ENCODE data around the gene BACE2. TPM values are rescaled to one million over a fixed set of nuclear protein-coding genes. Genes with fewer than 3 reads are reported as not detected.

Gene BACE2
- polyA plus RNA-seq, 1 experiment: 66.8 TPM

DNA sequence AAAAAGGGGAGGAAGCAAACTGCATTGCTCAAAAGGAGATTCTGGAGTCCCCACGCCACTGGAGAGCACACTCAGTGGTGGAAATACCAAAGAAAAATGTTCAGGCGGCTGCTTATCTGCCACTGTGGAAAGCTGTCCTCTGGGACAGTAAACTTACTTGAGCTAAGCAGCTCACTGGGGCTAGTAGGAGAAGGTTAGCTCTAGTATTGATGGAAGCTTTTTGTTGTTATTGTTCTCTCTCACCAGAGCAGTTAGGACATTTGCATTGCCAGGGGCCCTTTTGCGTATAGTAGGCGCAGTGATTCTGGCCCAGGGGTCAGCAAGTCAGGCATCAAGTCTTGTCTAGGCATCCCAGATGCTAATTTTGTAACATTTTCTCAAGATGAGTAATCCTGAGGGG, 15.6 kb downstream of the BACE2 start:
- CTCF ChIA-PET: interaction anchor here (2.4 kb wide), 1 partner anchor 13 kb away, joined by 15 read pairs; no protein-coding TSS in a partner anchor
- Histone ChIP-seq H3K9me3 (ENCODE audit: control insufficient read depth, insufficient read depth, low read length) (peaks cover 3% of the 10 kb centered on the region; the same call in 1 of the 2 replicates), H3K27me3 (ENCODE audit: control insufficient read depth, insufficient read depth, low read length) (no peaks in the 10 kb centered on the region), H3K4me3 (ENCODE audit: low read depth, low read length) (no peak overlapping the region), H3K27ac (ENCODE audit: low read depth, low read length) (no peak overlapping the region)
- POLR2A ChIA-PET: no interaction called here
- DNase-seq (ENCODE audit: low read depth, low spot score): no peak
- TF ChIP-seq, protein P1, sequence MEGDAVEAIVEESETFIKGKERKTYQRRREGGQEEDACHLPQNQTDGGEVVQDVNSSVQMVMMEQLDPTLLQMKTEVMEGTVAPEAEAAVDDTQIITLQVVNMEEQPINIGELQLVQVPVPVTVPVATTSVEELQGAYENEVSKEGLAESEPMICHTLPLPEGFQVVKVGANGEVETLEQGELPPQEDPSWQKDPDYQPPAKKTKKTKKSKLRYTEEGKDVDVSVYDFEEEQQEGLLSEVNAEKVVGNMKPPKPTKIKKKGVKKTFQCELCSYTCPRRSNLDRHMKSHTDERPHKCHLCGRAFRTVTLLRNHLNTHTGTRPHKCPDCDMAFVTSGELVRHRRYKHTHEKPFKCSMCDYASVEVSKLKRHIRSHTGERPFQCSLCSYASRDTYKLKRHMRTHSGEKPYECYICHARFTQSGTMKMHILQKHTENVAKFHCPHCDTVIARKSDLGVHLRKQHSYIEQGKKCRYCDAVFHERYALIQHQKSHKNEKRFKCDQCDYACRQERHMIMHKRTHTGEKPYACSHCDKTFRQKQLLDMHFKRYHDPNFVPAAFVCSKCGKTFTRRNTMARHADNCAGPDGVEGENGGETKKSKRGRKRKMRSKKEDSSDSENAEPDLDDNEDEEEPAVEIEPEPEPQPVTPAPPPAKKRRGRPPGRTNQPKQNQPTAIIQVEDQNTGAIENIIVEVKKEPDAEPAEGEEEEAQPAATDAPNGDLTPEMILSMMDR (IDR thresholded peaks at IDR 0.05; ENCODE audit: low read depth, low read length): no peak

DNA sequence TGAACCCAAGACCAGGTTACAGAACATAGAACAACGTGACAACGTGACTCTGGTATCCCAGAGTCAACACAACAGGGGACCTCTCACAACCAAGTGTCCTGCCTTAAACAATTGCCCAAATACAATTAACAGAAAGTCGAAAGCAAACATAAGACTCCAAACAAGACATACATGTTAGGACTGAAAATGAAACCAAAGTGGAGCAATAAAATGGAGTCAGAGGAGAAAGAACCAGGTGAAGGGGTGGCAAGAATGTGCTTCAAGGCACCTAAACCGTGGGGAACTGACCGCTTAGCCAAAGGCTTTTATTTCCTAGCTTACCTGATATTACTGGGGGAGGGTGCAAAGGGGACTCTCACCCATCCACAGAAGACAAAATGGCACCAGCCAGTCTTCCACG, 17.8 kb downstream of the BACE2 start:
- ChIA-PET CTCF (no interaction called here), POLR2A (no interaction called here)
- H3K27ac ChIP-seq (ENCODE audit: low read depth, low read length): no peak overlapping the region
- H3K27me3 ChIP-seq (ENCODE audit: control insufficient read depth, insufficient read depth, low read length): no peaks in the 10 kb centered on the region
- no peak for DNase-seq (ENCODE audit: low read depth, low spot score)
- H3K4me3 ChIP-seq (ENCODE audit: low read depth, low read length): no peak overlapping the region
- TF ChIP-seq, protein P1 (IDR thresholded peaks at IDR 0.05; ENCODE audit: low read depth, low read length): no peak
- peaks cover 5% of the 10 kb centered on the region; the same call in 1 of the 2 replicates for H3K9me3 ChIP-seq (ENCODE audit: control insufficient read depth, insufficient read depth, low read length)

DNA sequence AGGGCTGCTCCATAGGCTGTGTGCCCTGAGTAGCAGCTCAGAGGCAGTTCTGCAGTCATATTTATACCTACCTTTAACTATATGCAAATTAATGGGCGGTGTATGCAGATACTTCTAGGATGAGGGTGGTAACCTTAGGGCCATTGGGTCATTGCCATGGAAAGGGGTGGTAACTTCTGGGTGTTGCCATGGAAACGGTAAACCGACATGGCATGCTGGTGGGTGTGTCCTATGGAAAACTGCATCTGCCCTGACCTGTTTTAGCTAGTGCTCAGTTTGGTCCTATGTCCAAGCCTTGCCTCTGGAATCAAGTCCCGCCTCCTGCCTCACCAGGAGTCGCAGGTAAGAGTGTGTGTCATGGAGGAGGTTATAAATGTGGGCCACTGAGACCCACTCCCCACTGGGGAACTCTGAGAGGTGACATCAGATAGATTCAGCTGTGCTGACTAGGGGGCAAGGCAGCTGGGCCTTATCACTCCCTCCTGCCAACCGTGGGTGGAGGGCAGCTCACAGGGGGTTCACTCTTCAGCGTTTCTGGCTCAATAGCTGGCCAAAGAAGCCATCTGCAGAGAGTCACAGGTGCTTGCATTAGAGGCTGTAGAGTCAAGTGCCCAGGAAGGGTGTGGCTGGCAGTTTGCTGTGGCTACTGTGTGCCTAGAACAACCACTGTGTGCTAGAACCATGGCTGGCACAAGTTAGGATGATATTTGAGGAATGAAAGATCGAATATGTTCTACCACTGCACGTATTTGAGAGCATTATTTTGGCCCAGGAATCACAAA, 19.0 kb downstream of the BACE2 start:
- TF ChIP-seq, protein P1 (IDR thresholded peaks at IDR 0.05; ENCODE audit: low read depth, low read length): no peak
- POLR2A ChIA-PET: interaction anchor here (0.6 kb wide), 1 partner anchor 59 kb away, joined by 3 read pairs; no protein-coding TSS in a partner anchor
- Histone ChIP-seq H3K9me3 (ENCODE audit: control insufficient read depth, insufficient read depth, low read length) (peaks cover 5% of the 10 kb centered on the region; the same call in 1 of the 2 replicates), H3K27ac (ENCODE audit: low read depth, low read length) (no peak overlapping the region), H3K4me3 (ENCODE audit: low read depth, low read length) (no peak overlapping the region), H3K27me3 (ENCODE audit: control insufficient read depth, insufficient read depth, low read length) (no peaks in the 10 kb centered on the region)
- CTCF ChIA-PET: no interaction called here
- no peak for DNase-seq (ENCODE audit: low read depth, low spot score)

DNA sequence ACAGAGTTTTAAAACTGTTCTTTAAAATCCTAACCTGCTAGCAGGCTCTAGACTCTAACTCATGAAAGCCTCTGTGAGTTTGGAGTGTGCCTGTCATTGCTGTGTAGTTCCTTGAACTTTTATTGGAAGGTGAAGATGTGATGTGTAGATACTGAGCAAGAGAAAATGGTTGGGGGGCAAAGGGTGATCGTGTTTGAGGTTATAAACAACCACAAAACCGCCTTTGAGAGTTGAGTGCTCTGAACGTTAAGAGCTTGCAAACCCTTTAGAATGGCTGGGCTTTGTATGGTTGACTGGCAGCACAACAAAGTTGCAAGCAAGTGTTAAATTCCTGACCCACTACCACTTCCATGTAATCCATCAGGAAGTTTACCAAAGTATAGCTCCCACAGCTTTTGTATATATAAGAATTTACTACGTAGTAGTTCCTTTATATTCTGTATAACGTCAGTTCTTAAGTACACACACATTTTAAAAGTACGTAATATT, 19.6 kb downstream of the BACE2 start:
- Histone ChIP-seq H3K27ac (ENCODE audit: low read depth, low read length) (no peak overlapping the region), H3K27me3 (ENCODE audit: control insufficient read depth, insufficient read depth, low read length) (no peaks in the 10 kb centered on the region), H3K9me3 (ENCODE audit: control insufficient read depth, insufficient read depth, low read length) (peaks cover 5% of the 10 kb centered on the region; the same call in 1 of the 2 replicates), H3K4me3 (ENCODE audit: low read depth, low read length) (no peak overlapping the region)
- CTCF ChIA-PET: no interaction called here
- TF ChIP-seq, protein P1 (IDR thresholded peaks at IDR 0.05; ENCODE audit: low read depth, low read length): no peak
- POLR2A ChIA-PET: no interaction called here
- no peak for DNase-seq (ENCODE audit: low read depth, low spot score)

DNA sequence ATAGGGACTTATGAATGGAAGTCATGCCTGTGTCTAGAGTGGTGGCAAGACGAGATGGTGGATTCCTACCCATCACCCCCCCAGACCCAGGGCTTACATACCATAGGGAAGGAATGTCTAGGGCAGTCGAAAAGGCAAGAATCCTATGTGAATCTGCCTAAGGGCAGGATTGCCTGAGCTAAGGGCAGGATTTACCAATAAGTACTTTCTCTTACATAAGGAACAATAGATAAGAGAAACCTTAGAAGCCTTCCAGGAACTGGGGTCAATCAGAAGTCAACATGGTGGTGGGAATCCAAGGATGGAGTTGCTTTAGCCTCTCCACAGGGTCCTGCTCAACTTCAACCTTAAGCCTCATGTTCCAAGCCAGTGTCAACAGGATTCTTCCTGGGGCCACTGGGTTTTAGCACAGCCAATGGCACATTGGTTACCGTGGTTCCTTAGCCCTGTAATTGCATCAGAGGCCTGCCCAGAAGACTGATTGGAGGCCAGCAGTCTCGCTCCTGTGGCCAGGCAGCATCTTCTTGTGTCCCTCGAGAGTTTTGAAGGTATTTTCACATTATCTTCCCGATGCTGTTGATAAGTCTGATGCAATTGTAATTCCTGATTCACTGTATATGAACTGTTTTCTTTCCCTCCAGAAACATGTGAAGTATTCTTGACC, 20.7 kb downstream of the BACE2 start:
- CTCF ChIA-PET: no interaction called here
- TF ChIP-seq, protein P1 (IDR thresholded peaks at IDR 0.05; ENCODE audit: low read depth, low read length): no peak
- no peaks in the 10 kb centered on the region for H3K27me3 ChIP-seq (ENCODE audit: control insufficient read depth, insufficient read depth, low read length)
- POLR2A ChIA-PET: no interaction called here
- no peak overlapping the region for H3K4me3 ChIP-seq (ENCODE audit: low read depth, low read length)
- no peak for DNase-seq (ENCODE audit: low read depth, low spot score)
- H3K27ac ChIP-seq (ENCODE audit: low read depth, low read length): no peak overlapping the region
- peaks cover 5% of the 10 kb centered on the region; the same call in 1 of the 2 replicates for H3K9me3 ChIP-seq (ENCODE audit: control insufficient read depth, insufficient read depth, low read length)
